ENCODE results near the gene ERVV-1.
"Not testable (repeated sequence)": the region's sequence is repeated elsewhere in the genome, so short reads cannot be mapped to it uniquely, and the experiment has no call there.

Gene ERVV-1

DNA sequence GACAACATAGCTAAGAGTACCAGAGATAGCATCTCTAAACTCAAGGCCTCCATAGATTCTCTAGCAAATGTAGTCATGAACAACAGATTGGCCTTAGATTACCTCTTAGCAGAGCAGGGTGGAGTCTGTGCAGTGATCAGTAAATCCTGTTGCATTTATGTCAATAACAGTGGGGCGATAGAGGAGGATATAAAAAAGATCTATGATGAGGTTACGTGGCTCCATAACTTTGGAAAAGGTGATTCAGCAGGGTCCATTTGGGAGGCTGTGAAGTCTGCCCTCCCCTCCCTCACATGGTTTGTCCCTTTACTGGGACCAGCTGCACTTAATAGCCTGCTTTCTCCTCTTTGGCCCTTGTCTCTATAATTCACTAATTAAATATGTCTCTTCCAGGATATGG, 1.4 kb downstream of the ERVV-1 start:
- Histone ChIP-seq H3K9ac (ENCODE audit: low read depth in 1 of 2, low read length in 2 of 2) (no peak overlapping the region), H3K9me3 (ENCODE audit: control insufficient read depth in 2 of 2, low read length in 2 of 2) (peaks cover 3 to 4% of the 10 kb centered on the region in 2 donors), H3K4me1 (ENCODE audit: control insufficient read depth in 2 of 2, insufficient read depth in 2 of 2, low read length in 2 of 2) (no peaks in the 10 kb centered on the region), H3K4me3 (ENCODE audit: low read length in 2 of 2) (no peak overlapping the region), H3K27ac (ENCODE audit: low read depth in 2 of 2, low read length in 2 of 2) (no peak overlapping the region), H3K36me3 (ENCODE audit: control insufficient read depth in 2 of 2, insufficient read depth in 2 of 2, low read length in 2 of 2) (no peaks in the 10 kb centered on the region), H3K27me3 (ENCODE audit: control insufficient read depth in 2 of 2, insufficient read depth in 2 of 2, low read length in 2 of 2) (no peaks in the 10 kb centered on the region)

- Histone ChIP-seq H3K9ac (ENCODE audit: low read depth in 1 of 2, low read length in 2 of 2) (no peak overlapping the region), H3K4me3 (ENCODE audit: low read length in 2 of 2) (no peak overlapping the region), H3K36me3 (ENCODE audit: control insufficient read depth in 2 of 2, insufficient read depth in 2 of 2, low read length in 2 of 2) (no peaks in the 10 kb centered on the region), H3K9me3 (ENCODE audit: control insufficient read depth in 2 of 2, low read length in 2 of 2) (peaks cover 3 to 4% of the 10 kb centered on the region in 2 donors), H3K4me1 (ENCODE audit: control insufficient read depth in 2 of 2, insufficient read depth in 2 of 2, low read length in 2 of 2) (no peaks in the 10 kb centered on the region), H3K27ac (ENCODE audit: low read depth in 2 of 2, low read length in 2 of 2) (no peak overlapping the region), H3K27me3 (ENCODE audit: control insufficient read depth in 2 of 2, insufficient read depth in 2 of 2, low read length in 2 of 2) (no peaks in the 10 kb centered on the region)
Measured at GRCh38 chr19:53015730-53016129, 2.0 kb downstream of the ERVV-1 start.

DNA sequence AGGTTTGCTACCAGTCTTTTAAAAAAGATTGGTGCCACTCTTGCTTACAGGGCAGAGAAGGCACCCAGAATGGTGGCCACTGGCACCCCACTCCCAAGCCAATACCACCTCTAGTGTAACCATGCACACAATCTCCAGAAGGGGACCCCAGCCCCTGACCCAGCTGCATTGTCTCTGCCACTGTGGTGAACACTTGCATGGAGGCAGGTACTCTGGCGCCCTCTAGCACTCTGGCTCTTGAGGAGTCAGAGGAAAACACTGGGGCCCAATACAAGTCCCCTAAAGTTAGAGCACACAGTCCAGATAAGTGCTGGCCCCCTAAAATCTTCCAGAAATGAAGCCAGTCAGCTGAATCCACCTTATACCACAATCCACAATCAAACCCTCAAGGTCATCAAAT, 6.0 kb downstream of the ERVV-1 start:
- Histone ChIP-seq H3K4me3 (ENCODE audit: low read length in 2 of 2) (no peak overlapping the region), H3K9me3 (ENCODE audit: control insufficient read depth in 2 of 2, low read length in 2 of 2) (peaks cover 3 to 4% of the 10 kb centered on the region in 2 donors), H3K27ac (ENCODE audit: low read depth in 2 of 2, low read length in 2 of 2) (no peak overlapping the region), H3K9ac (ENCODE audit: low read depth in 1 of 2, low read length in 2 of 2) (no peak overlapping the region), H3K4me1 (ENCODE audit: control insufficient read depth in 2 of 2, insufficient read depth in 2 of 2, low read length in 2 of 2) (no peaks in the 10 kb centered on the region), H3K27me3 (ENCODE audit: control insufficient read depth in 2 of 2, insufficient read depth in 2 of 2, low read length in 2 of 2) (no peaks in the 10 kb centered on the region), H3K36me3 (ENCODE audit: control insufficient read depth in 2 of 2, insufficient read depth in 2 of 2, low read length in 2 of 2) (no peaks in the 10 kb centered on the region)

GRCh38 chr19:53028306-53028705, 14.6 kb downstream of the ERVV-1 start:
- not testable (repeated sequence) for H3K4me1 ChIP-seq (ENCODE audit: control insufficient read depth in 2 of 2, insufficient read depth in 2 of 2, low read length in 2 of 2); H3K27ac ChIP-seq (ENCODE audit: low read depth in 2 of 2, low read length in 2 of 2); H3K4me3 ChIP-seq (ENCODE audit: low read length in 2 of 2); H3K27me3 ChIP-seq (ENCODE audit: control insufficient read depth in 2 of 2, insufficient read depth in 2 of 2, low read length in 2 of 2); H3K9ac ChIP-seq (ENCODE audit: low read depth in 1 of 2, low read length in 2 of 2); H3K36me3 ChIP-seq (ENCODE audit: control insufficient read depth in 2 of 2, insufficient read depth in 2 of 2, low read length in 2 of 2)
- peaks cover 0 to 11% of the 10 kb centered on the region in 2 donors for H3K9me3 ChIP-seq (ENCODE audit: control insufficient read depth in 2 of 2, low read length in 2 of 2)

DNA sequence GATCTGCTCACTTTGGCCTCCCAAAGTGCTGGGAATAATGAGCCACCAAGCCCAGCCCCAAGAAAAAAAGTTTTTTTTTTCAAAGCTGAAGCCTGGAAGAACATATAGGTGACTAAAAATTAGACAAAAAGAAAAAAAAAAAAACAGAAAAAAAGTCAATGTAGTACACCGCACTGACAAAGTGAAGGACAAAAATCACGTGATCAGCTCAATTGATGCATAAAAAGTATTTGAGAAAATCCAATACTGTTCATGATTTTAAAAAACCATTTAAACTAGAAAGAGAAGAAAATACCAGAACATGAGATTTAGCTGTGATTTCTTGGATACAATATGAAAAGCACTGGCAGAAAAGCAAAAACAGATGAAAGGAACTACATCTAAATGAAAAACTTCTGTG, 20.3 kb downstream of the ERVV-1 start:
- Histone ChIP-seq H3K27me3 (ENCODE audit: control insufficient read depth in 2 of 2, insufficient read depth in 2 of 2, low read length in 2 of 2) (no peaks in the 10 kb centered on the region), H3K9me3 (ENCODE audit: control insufficient read depth in 2 of 2, low read length in 2 of 2) (peaks cover 7 to 22% of the 10 kb centered on the region in 2 donors), H3K27ac (ENCODE audit: low read depth in 2 of 2, low read length in 2 of 2) (no peak overlapping the region), H3K4me1 (ENCODE audit: control insufficient read depth in 2 of 2, insufficient read depth in 2 of 2, low read length in 2 of 2) (no peaks in the 10 kb centered on the region), H3K9ac (ENCODE audit: low read depth in 1 of 2, low read length in 2 of 2) (no peak overlapping the region), H3K4me3 (ENCODE audit: low read length in 2 of 2) (no peak overlapping the region), H3K36me3 (ENCODE audit: control insufficient read depth in 2 of 2, insufficient read depth in 2 of 2, low read length in 2 of 2) (no peaks in the 10 kb centered on the region)

DNA sequence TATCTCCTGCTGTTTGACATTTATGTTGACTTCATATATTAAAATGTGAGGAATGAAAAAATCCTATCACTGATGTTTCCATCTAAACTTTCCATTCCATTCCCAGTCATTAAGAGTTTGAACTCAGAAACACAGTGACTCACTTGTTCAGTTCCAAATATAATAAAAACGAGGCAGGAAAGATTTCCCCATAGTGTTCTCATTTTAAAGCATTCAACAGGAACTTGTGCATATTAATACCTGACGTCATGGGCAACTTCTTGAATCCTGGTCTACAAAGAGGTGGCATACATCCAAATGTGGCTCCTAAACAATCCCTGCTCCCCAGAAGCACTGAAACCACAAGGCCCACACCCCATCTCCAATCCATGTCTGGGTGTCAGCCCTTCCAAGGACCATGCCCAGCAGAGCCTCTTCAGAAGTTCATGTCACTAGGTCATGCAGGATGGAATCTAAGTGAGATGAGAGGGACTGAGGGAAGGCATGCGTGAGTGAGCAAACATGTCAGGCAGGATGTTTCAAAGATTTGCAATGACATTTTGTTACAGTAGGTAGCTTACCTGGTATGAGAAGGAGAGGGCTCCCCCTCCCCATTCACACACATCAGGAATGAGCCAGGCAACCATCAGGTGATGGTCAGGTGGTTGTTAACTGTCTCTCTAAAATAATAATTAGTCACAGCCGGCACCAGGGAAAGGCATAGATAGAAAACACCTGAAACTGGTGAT, 21.4 kb downstream of the ERVV-1 start:
- Histone ChIP-seq H3K4me1 (ENCODE audit: control insufficient read depth in 2 of 2, insufficient read depth in 2 of 2, low read length in 2 of 2) (no peaks in the 10 kb centered on the region), H3K9ac (ENCODE audit: low read depth in 1 of 2, low read length in 2 of 2) (no peak overlapping the region), H3K27me3 (ENCODE audit: control insufficient read depth in 2 of 2, insufficient read depth in 2 of 2, low read length in 2 of 2) (no peaks in the 10 kb centered on the region), H3K4me3 (ENCODE audit: low read length in 2 of 2) (no peak overlapping the region), H3K27ac (ENCODE audit: low read depth in 2 of 2, low read length in 2 of 2) (no peak overlapping the region), H3K36me3 (ENCODE audit: control insufficient read depth in 2 of 2, insufficient read depth in 2 of 2, low read length in 2 of 2) (no peaks in the 10 kb centered on the region), H3K9me3 (ENCODE audit: control insufficient read depth in 2 of 2, low read length in 2 of 2) (peaks cover 7 to 24% of the 10 kb centered on the region in 2 donors)

- no peaks in the 10 kb centered on the region for H3K36me3 ChIP-seq (ENCODE audit: control insufficient read depth in 2 of 2, insufficient read depth in 2 of 2, low read length in 2 of 2)
- no peaks in the 10 kb centered on the region for H3K4me1 ChIP-seq (ENCODE audit: control insufficient read depth in 2 of 2, insufficient read depth in 2 of 2, low read length in 2 of 2)
- H3K4me3 ChIP-seq (ENCODE audit: low read length in 2 of 2) = peak overlapping the region; percentile 5 to 59
- H3K9ac ChIP-seq (ENCODE audit: low read depth in 1 of 2, low read length in 2 of 2) = no peak overlapping the region
- no peaks in the 10 kb centered on the region for H3K27me3 ChIP-seq (ENCODE audit: control insufficient read depth in 2 of 2, insufficient read depth in 2 of 2, low read length in 2 of 2)
- H3K9me3 ChIP-seq (ENCODE audit: control insufficient read depth in 2 of 2, low read length in 2 of 2) = peaks cover 10 to 21% of the 10 kb centered on the region in 2 donors
- no peak overlapping the region for H3K27ac ChIP-seq (ENCODE audit: low read depth in 2 of 2, low read length in 2 of 2)
Measured at GRCh38 chr19:53037101-53038097, 23.7 kb downstream of the ERVV-1 start.

DNA sequence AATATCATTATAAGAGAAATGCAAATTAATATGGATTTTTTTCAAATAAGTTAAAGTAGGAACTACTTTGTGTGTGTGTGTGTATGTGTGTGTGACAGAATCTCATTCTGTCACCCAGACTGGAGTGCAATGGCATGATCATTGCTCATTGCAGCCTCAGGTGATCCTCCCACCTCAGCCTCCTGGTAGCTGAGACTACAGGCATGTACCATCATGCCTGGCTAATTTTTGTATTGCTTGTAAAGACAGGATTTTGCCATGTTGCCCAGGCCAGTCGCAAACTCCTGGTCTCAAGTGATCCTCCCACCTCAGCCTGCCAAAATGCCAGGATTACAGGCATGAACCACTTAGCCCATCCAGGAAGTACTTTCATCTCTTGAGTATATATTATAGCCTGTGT, 27.6 kb downstream of the ERVV-1 start:
- Histone ChIP-seq H3K4me3 (ENCODE audit: low read length in 2 of 2) (no peak overlapping the region), H3K9ac (ENCODE audit: low read depth in 1 of 2, low read length in 2 of 2) (no peak overlapping the region), H3K27ac (ENCODE audit: low read depth in 2 of 2, low read length in 2 of 2) (no peak overlapping the region), H3K4me1 (ENCODE audit: control insufficient read depth in 2 of 2, insufficient read depth in 2 of 2, low read length in 2 of 2) (no peaks in the 10 kb centered on the region), H3K36me3 (ENCODE audit: control insufficient read depth in 2 of 2, insufficient read depth in 2 of 2, low read length in 2 of 2) (no peaks in the 10 kb centered on the region), H3K27me3 (ENCODE audit: control insufficient read depth in 2 of 2, insufficient read depth in 2 of 2, low read length in 2 of 2) (no peaks in the 10 kb centered on the region), H3K9me3 (ENCODE audit: control insufficient read depth in 2 of 2, low read length in 2 of 2) (peaks cover 7 to 12% of the 10 kb centered on the region in 2 donors)

- no peak overlapping the region for H3K27ac ChIP-seq (ENCODE audit: low read depth in 2 of 2, low read length in 2 of 2)
- no peak overlapping the region for H3K9ac ChIP-seq (ENCODE audit: low read depth in 1 of 2, low read length in 2 of 2)
- H3K27me3 ChIP-seq (ENCODE audit: control insufficient read depth in 2 of 2, insufficient read depth in 2 of 2, low read length in 2 of 2) = no peaks in the 10 kb centered on the region
- H3K36me3 ChIP-seq (ENCODE audit: control insufficient read depth in 2 of 2, insufficient read depth in 2 of 2, low read length in 2 of 2) = no peaks in the 10 kb centered on the region
- H3K4me1 ChIP-seq (ENCODE audit: control insufficient read depth in 2 of 2, insufficient read depth in 2 of 2, low read length in 2 of 2) = no peaks in the 10 kb centered on the region
- H3K4me3 ChIP-seq (ENCODE audit: low read length in 2 of 2) = no peak overlapping the region
- peaks cover 2 to 8% of the 10 kb centered on the region in 2 donors for H3K9me3 ChIP-seq (ENCODE audit: control insufficient read depth in 2 of 2, low read length in 2 of 2)
Measured at GRCh38 chr19:53045536-53045935, 31.8 kb downstream of the ERVV-1 start.

DNA sequence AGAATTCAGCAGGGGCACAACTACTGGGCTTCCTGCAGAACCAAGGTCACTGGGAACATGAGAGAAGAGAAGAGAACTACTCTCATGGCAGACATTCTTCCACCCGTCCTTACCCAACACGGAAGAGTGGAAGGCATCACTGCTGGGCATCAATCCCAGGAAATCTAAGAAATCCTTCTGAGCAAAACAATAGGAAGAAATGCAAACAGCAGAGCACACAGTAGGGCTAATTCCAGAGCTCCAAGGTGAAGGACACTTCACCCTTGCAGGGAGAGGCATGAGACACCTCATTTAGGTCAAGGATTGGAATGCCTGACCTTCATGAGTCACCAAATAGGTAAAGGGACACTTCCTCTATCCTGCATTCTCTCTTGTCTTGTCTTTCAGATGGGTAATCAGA, 33.7 kb downstream of the ERVV-1 start:
- no peaks in the 10 kb centered on the region for H3K36me3 ChIP-seq (ENCODE audit: control insufficient read depth in 2 of 2, insufficient read depth in 2 of 2, low read length in 2 of 2)
- no peak overlapping the region for H3K9ac ChIP-seq (ENCODE audit: low read depth in 1 of 2, low read length in 2 of 2)
- H3K27me3 ChIP-seq (ENCODE audit: control insufficient read depth in 2 of 2, insufficient read depth in 2 of 2, low read length in 2 of 2) = no peaks in the 10 kb centered on the region
- H3K27ac ChIP-seq (ENCODE audit: low read depth in 2 of 2, low read length in 2 of 2) = no peak overlapping the region
- H3K9me3 ChIP-seq (ENCODE audit: control insufficient read depth in 2 of 2, low read length in 2 of 2) = peaks cover 2 to 8% of the 10 kb centered on the region in 2 donors
- no peaks in the 10 kb centered on the region for H3K4me1 ChIP-seq (ENCODE audit: control insufficient read depth in 2 of 2, insufficient read depth in 2 of 2, low read length in 2 of 2)
- H3K4me3 ChIP-seq (ENCODE audit: low read length in 2 of 2) = no peak overlapping the region
